Activated CD4-positive, alpha-beta T cell treated with anti-CD3 and anti-CD28 coated beads, Interleukin-10, Interleukin-2, amounts not matched to agents 100 ng/mL and 50 ng/mL, durations not matched to agents 16 hours and 8 hours (primary cell): ENCODE data around the gene BRK1.
"Not testable (repeated sequence)": the region's sequence is repeated elsewhere in the genome, so short reads cannot be mapped to it uniquely, and the experiment has no call there.

Experiments
- DNase-seq: peaks from one replicate; pipeline ENCODE4 v3.0.0-alpha.2; 2020

Gene BRK1

GRCh38 chr3:10115326-10116137, at the start of gene BRK1:
BRK1 (plus strand) TSS chr3:10115675; CDS start chr3:10115702, 27 bp downstream.
- DNase-seq, result peak; percentile 98

GRCh38 chr3:10070077-10070476, 45.4 kb upstream of the BRK1 start:
- not testable (repeated sequence) for DNase-seq

- no peak for DNase-seq
Measured at GRCh38 chr3:10074666-10075065, 40.8 kb upstream of the BRK1 start.

GRCh38 chr3:10081871-10082270, 33.6 kb upstream of the BRK1 start:
- DNase-seq, result no peak

GRCh38 chr3:10085738-10086137, 29.7 kb upstream of the BRK1 start:
- no peak for DNase-seq

- DNase-seq, result no peak
Measured at GRCh38 chr3:10088256-10088655, 27.2 kb upstream of the BRK1 start.

- DNase-seq, result no peak
Measured at GRCh38 chr3:10090179-10090578, 25.3 kb upstream of the BRK1 start.

GRCh38 chr3:10090774-10091173, 24.7 kb upstream of the BRK1 start:
- not testable (repeated sequence) for DNase-seq

GRCh38 chr3:10091387-10091786, 24.1 kb upstream of the BRK1 start:
- DNase-seq, result not testable (repeated sequence)

- DNase-seq, result no peak
Measured at GRCh38 chr3:10093678-10094077, 21.8 kb upstream of the BRK1 start.

- no peak for DNase-seq
Measured at GRCh38 chr3:10099041-10099440, 16.4 kb upstream of the BRK1 start.

- DNase-seq, result no peak
Measured at GRCh38 chr3:10106919-10107318, 8.6 kb upstream of the BRK1 start.

GRCh38 chr3:10108091-10108490, 7.4 kb upstream of the BRK1 start, which contains the start of gene FANCD2OS:
FANCD2OS (minus strand) TSS chr3:10108255; CDS start chr3:10104774, 3,481 bp downstream.
- no peak for DNase-seq

- peak; percentile 37 for DNase-seq
Measured at GRCh38 chr3:10116138-10116460, 624 bp downstream of the BRK1 start.

- DNase-seq, result no peak
Measured at GRCh38 chr3:10116928-10117327, 1.5 kb downstream of the BRK1 start.

- no peak for DNase-seq
Measured at GRCh38 chr3:10119376-10119775, 3.9 kb downstream of the BRK1 start.

- DNase-seq, result no peak
Measured at GRCh38 chr3:10121064-10121463, 5.6 kb downstream of the BRK1 start.

GRCh38 chr3:10122724-10123123, 7.2 kb downstream of the BRK1 start:
- no peak for DNase-seq

- DNase-seq, result peak; percentile 26
Measured at GRCh38 chr3:10135872-10136271, 20.4 kb downstream of the BRK1 start.

- DNase-seq, result no peak
Measured at GRCh38 chr3:10136426-10137005, 21.0 kb downstream of the BRK1 start.

- no peak for DNase-seq
Measured at GRCh38 chr3:10137178-10137577, 21.7 kb downstream of the BRK1 start.

GRCh38 chr3:10140996-10141546, 25.6 kb downstream of the BRK1 start:
- no peak for DNase-seq

- peak; percentile 44 for DNase-seq
Measured at GRCh38 chr3:10142707-10143560, 27.5 kb downstream of the BRK1 start.
